ENCODE measurements around the gene ZNF609.
"Not testable (repeated sequence)": the region's sequence is repeated elsewhere in the genome, so short reads cannot be mapped to it uniquely, and the experiment has no call there.

ZNF609 gene

DNA sequence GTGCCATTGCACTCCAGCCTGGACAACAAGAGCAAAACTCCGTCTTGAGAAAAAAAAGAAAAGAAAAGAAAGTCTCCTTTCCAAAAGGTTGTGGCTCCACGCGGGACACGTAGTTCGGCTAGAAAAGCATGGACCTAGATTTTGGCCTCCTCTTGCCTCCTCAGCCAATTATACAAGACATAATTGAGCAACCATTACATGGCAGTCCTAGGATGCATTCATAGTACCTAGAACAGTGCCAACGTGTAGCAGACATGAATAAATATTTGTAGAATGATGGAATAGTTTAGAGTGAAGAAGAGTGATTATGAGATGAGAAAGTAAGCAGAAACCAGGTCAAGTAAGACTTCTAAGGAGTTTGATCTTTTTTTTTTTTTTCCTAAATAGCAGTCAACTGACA, 112.5 kb downstream of the ZNF609 start:
- in situ Hi-C loops (cut with MboI; ENCODE audit: low sequenced_read_pairs) = no loop called here

DNA sequence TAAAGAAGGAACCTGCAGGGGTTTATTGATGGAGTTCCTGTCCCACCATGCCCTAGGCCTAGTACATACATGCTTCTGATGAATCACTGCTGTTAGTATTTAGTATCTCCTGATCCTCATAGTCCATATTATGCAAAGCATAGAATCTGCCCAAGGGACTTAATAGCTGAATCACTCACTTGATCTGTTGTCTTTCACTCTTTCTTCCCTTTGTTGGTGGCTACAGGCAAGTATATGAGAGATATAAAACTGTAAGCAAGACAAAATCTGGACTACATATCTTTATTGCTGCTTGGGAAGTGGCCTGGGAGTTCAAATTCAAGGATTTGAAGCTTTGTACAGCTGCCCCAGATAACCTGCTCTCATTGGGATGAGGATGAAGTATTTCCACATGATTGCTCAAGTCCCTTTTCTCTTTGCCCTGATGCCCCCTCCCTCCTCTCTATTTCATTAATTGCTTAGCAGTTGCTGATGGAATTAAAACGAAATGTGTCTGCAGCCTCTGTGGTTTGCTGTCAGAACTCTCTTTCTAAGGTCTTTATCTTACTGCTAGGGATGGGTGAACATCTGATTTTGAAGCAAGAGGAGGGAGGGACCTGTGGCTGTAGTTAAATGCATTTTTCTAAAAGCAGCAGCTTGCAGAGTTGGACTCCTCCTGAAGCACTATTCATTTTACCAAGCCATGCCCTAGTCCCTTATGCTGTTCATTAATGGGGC, 114.1 kb downstream of the ZNF609 start:
- in situ Hi-C loops (cut with MboI; ENCODE audit: low sequenced_read_pairs) = no loop called here

DNA sequence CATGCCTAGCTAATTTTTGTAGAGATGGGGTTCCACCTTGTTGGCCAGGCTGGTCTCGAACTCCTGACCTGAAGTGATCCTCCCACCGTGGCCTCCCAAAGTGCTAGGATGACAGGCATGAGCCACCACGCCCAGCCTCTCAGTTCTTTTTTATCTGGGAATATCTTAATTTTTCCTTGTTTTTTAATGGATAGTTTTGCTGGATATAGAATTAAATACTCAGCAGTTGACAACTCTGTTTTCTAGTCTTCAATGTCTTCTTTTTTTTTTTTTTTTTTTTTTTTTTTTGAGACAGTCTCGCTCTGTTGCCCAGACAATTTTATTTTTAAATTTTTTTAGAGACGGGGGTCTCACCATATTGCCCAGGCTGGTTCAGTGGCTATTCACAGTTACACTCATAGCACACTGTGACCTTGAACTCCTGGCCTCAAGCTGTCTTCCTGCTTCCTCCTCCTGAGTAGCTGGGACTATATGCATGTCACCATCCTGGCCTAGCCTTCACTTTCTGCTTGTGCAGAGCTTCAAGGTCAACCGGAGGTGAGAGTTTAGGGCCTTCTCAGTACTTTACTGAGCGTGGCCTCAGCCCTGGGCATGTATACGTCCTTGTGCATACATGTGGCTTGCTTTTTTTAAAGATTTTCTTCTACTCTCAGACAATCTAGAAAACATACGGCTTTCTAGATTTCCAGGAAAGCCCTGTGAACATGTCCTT, 120.5 kb downstream of the ZNF609 start:
- in situ Hi-C loops (cut with MboI; ENCODE audit: low sequenced_read_pairs) = no loop called here

DNA sequence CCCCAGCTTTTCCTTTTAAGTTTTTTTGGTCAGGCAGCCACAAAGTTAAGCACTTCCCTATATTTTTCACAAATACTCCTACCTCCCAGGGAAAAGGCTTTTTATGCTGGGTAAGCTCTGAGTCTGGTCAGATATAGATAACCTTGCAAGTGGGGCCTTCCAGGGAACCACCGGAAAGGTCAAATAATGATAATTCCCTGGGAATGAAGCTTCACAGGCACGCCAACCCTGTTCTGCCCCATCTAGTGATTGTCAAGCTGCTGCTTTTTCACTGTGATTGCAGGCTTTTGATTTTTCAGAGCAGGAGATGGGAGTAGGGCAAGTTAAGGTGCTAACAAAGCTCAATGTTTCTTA, 121.0 kb downstream of the ZNF609 start:
- in situ Hi-C loops (cut with MboI; ENCODE audit: low sequenced_read_pairs) = no loop called here

DNA sequence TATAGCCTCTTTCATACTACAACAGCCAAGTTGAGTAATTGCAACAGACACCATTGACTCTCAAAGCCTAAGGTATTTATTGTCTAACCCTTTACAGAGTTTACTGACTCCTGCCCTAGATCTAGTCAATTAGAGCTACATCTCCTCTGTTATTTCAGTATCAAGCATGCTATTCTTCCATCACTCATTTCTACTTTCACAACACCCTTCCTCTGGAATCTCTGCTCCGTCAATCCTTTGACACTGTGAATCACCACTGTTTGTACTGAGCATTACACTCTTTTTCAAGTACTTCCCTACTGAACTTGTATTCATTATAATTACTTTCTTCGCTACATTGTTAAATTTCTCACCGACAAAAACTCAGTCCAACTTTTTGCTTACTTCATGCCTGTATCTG, 121.8 kb downstream of the ZNF609 start:
- in situ Hi-C loops (cut with MboI; ENCODE audit: low sequenced_read_pairs) = no loop called here

DNA sequence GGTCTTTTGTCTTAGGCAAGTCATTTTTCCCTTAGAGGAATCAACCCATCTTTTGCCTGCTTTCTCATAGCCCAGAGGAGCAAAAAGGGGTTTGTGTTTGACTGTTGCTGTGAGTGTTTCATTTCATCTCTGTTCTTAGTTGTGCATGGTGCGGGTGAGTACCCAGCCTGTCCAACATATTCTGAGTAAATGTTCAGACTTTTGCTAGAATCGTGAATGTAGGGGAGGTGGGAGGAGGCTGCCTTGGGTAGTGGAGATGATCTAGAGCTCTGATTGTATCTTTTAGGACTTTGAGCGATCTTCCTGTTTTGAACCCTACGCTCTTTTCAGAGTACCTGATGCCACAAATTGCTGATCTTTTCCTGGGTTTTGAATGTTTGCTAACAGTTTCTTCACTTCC, 123.1 kb downstream of the ZNF609 start:
- in situ Hi-C loops (cut with MboI; ENCODE audit: low sequenced_read_pairs) = no loop called here

DNA sequence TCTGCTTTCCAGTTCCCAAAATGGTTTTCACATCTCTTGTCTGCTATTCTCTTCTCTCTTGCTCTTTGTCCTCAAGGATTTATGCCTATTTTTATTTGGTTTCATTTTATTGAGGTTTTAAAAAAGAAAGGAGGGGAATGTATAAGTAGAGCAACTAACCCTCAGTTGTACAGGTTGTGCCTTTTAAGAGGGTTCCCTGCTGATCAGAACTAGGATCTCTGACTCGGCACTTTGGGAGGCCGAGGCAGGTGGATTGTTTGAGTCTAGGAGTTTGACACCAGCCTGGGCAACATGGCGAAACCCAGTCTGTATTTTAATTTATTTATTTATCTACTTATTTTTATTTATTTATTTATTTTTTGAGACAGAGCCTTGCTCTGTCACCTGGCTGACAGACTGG, 123.6 kb downstream of the ZNF609 start:
- in situ Hi-C loops (cut with MboI; ENCODE audit: low sequenced_read_pairs) = no loop called here

DNA sequence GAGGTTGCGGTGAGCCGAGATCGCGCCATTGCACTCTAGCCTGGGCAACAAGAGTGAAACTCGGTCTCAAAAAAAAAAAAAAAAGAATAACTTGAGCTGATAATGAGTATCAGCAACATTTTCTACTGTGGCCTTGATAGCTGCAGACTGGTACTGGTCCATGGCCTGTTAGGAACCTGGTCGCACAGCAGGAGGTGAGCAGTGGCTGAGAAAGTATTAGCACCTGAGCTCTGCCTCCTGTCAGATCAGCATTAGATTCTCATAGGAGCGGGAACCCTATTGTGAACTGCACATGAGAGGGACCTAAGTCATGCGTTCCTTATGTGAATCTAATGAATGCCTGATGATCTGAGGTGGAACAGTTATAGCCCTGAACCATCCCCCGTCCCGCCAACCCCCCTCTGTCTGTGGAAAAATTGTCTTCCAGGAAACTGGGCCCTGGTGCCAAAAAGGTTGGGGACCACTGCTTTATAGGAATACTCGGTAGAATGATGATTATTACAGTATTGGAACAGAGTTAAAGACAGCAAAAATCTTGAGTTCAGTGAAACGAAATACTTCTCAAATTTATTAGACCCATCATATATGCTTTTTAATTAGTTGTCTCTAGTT, 126.0 kb downstream of the ZNF609 start:
- in situ Hi-C loops (cut with MboI; ENCODE audit: low sequenced_read_pairs) = no loop called here

DNA sequence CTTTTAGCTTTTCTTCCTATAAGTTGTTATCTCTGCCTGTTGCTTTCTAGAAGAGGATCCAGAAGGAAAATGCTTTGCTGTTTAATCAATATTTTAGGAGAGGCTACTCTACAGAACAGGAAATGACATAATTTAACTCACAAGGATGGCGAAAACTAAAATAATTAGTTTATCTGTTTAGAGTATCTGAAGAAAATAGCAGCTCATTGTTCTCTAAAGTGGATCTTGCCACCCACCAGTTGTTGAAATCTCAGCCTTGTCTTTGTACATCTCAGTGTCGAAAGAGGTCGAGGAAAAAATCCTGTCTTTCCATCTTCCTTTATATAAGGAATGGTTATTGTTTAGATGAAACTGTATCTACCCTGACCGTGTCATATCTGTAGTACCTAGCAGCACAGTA, 126.6 kb downstream of the ZNF609 start:
- in situ Hi-C loops (cut with MboI; ENCODE audit: low sequenced_read_pairs) = no loop called here

DNA sequence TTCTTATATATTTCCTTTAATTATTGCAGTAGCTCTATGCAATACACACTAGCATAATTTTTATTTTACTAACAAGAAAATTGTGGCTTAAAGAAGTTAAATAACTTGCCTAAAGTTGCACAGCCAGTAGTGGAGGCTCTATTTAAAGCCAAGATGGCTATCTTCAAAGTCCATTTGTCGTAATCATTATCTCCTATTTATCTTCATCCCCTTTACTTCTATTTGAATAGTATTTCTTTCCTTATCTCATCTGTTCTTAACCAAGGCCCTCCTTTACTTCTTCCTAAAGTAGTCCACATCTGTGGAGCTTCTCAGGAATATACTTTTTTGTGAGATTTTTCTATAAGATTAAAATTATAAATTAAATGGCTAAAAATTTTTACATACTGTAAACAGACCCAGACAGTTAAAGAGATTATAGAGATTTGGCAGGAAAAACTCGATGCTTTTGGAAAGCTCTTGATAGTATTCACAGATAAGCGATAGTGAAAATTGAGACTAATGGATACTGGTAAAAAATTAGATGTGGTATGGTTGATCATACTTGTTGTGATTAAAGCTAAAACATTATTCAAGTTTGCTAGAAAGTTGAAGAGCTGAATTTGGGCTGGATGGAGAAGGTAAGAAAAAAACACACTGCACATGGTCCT, 129.2 kb downstream of the ZNF609 start:
- in situ Hi-C loops (cut with MboI; ENCODE audit: low sequenced_read_pairs) = no loop called here

DNA sequence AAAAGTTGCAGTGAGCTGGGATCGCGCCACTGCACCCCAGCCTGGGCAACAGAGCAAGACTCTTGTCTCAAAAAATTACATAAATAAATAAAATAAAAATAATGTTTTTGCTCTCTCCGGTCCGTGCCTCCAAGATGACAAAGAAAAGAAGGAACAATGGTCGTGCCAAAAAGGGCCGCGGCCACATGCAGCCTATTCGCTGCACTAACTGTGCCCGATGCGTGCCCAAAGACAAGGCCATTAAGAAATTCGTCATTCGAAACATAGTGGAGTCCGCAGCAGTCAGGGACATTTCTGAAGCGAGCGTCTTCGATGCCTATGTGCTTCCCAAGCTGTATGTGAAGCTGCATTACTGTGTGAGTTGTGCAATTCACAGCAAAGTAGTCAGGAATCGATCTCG, 132.5 kb downstream of the ZNF609 start:
- in situ Hi-C loops (cut with MboI; ENCODE audit: low sequenced_read_pairs) = not testable (repeated sequence)

DNA sequence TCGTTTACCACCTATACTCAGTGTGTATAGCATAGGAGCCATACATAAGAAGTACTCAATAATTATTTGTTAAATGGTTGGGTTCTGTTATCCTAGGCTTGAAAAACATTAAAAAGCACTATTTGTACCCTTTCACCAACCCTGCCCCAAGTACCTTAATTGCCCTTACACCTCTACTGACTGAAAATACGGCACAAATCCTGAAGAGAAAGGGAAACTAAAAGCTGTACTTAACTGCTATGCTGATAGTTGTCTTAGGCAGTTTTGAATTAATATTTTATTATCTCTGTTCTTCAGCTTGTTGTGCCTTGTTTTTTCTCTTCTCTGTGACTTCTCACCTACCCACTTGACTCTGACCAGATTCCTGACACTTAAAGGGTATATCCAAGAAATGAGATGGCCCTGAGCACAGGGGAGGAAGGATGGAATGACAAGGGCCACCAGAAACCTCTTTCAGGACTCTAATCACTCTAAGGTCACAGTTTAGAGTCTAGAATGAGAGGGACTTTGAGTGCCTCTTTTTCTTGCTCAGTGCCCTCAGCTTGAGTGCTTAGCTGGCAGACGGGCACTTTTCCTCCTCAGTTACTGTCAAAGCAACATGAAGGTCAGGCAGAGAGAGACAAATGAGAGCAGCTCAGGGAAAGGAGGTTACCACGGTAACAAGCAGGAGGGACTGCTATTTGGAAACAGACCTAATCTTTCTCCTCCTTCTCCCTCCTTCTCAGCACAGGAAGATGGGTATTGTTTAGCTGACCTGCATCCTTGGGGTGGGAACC, 136.5 kb downstream of the ZNF609 start:
- in situ Hi-C loops (cut with MboI; ENCODE audit: low sequenced_read_pairs) = no loop called here

DNA sequence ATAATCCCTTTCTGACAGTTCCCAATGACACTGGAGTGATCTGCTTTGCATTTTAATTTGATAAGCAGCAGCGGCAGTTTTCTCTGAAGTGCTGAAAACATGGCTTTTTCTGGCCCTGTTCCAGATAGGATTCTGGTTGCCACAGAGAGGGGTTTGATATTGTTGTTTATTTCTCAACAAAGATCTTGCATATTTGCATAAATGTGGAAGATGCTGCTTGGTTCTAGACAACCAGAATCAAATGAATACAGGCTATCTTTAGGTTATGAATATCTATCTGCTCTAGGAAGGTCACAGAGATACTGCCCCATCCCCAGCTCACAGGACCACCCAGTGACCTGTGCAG, 137.1 kb downstream of the ZNF609 start:
- in situ Hi-C loops (cut with MboI; ENCODE audit: low sequenced_read_pairs) = no loop called here

DNA sequence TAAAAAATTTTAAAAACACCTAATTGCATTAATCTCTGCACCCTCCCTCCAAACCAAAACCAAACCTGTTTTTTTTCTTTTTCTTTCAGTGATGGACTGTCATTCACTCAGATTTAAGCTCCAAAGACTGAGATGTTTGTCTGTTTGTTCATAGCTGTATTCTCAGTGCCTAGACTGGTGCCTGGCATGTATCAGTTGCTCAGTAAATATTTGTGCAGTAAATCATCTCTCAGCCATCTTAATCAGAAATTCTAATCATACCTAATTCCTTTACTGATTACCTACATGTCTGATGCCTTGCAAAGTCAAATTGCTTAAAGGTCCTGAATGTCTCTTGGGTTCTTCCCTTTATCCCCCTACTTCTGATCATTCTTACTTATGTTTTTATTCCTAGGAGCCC, 138.8 kb downstream of the ZNF609 start:
- in situ Hi-C loops (cut with MboI; ENCODE audit: low sequenced_read_pairs) = no loop called here

DNA sequence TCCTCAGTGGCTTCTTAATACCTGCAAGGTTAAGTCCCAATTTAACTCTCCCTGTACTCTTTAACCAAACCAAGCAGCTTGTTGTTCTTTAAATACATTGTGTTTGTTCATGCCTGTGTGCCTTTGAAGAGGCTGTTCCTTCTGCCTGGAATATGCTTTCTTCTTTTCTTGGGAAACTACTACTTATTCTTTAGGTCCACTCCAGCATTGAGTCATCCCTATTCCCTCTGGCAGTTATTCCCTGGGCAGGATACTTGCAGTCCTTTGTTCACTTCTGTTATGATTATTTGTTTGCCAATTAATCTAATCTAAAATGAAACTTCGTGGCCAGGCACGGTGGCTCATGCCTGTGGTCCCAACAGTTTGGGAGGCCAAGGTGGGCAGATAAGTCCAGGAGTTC, 139.3 kb downstream of the ZNF609 start:
- in situ Hi-C loops (cut with MboI; ENCODE audit: low sequenced_read_pairs) = no loop called here

DNA sequence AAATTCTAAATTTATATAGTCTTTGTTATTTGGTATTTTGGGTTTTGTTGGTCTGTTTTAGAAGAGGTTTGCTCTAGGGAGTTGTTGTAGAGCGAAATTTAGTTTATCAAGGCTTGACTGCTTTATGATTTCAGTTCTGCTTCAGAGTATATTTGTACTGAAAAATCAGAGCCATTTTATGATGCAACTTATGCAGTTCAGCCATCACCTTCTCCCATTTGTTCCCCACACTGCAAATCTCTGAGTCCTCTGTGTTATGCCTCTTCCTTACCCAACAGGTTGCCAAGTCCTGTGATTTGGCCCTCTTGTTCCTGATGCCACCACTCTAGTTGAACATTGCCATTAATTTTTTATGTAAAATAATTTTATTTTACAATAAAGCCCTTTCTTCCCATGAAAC, 140.4 kb downstream of the ZNF609 start:
- in situ Hi-C loops (cut with MboI; ENCODE audit: low sequenced_read_pairs) = no loop called here

DNA sequence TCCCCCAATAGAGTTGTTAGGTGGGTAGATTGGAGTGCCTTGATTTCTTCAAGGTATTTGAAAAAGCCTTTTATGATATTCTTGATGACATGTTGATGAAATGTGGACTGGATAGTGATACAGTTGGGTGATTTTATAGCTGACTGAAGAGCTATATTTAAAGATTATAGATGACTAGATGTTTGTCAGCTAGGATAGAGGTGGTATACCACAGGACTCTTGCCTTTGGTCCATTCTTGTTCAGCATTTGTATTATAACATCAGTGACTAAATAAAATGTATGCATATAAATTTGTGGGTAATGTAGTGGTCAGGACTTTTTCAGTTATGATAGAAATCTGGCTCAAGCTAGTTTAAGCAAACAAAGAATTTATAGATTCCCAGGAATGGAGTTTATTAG, 143.9 kb downstream of the ZNF609 start:
- in situ Hi-C loops (cut with MboI; ENCODE audit: low sequenced_read_pairs) = no loop called here

DNA sequence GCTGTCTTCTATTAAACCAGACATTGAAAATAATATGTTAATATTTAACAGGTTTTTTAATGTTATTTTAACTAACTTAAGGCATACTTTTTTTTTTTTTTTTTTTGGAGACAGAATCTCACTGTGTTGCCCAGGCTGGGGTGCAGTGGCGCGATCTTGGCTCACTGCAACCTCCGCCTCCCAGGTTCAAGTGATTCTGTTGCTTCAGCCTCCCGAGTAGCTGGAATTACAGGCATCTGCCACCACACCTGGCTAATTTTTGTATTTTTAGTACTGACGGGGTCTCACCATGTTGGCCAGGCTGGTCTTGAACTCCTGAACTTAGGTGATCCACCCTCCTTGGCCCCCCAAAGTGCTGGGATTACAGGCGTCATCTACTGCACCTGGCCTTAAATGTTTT, 147.0 kb downstream of the ZNF609 start:
- in situ Hi-C loops (cut with MboI; ENCODE audit: low sequenced_read_pairs) = not testable (repeated sequence)

DNA sequence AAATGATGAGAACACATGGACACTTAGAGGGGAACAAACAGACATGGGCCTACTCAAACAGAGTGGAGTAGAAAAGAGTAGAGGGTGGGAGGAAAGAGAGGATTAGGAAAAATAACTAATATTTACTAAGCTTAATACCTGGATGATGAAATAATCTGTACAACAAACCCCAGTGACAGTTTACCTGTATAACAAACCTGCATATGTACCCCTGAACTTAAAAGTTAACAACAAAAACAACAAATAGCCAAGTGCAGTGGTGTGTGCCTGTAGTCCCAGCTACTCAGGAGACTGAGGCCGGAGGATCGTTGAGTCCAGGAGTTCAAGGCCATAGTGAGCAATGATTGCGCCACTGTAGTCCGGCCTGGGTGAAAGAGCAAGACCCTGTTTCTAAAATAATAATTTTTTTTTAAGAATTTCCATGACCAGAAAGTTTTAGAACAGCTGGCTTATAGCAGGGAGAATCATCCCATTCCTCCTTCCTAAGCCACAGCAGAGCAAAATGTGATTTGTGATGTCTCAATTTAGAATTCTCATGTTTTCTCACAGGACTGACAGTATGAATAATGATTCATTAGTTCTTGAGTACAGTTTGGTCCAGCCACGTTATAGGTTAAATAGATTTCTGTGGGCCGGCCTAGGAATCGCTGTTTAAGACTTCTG, 150.0 kb downstream of the ZNF609 start:
- in situ Hi-C loops (cut with MboI; ENCODE audit: low sequenced_read_pairs) = no loop called here

DNA sequence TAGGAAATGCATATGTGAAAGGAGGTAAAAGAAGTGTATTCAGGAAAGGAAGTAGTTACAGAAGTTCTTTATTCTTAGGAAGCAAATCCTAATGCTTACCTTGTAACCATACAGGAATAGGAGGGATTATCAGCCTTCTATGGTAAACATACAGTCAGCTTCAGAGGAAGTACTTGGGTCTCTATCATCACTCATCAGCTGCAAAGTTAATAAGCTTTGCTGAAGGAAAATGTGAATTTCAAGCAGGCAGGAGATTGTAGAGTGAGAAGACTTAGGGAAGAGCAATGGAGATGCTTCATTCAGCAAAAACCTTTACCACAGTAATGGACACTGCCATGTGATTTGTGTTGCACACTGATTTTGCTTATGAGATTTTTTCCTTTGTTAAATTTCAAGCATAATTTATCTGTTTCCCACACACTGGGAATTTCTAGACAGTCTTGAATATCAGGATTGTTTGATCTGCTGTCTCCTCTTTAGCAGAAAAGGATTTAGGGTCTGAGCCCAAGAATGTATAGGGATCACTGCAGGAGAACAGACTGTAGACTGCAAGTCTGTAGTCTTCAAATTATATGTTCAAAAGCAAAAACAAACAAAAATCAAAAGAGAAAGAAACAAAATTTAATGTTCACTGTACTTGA, 150.8 kb downstream of the ZNF609 start:
- in situ Hi-C loops (cut with MboI; ENCODE audit: low sequenced_read_pairs) = no loop called here

Data from HL-60/S4 (cell line).